Measurements from ENCODE around the gene CEP76. TPM values are rescaled to one million over a fixed set of nuclear protein-coding genes. Genes with fewer than 3 reads are reported as not detected.

Gene CEP76
- polyA plus RNA-seq, 3 donors = 2.7 to 3.4 (median 3.0) TPM

DNA sequence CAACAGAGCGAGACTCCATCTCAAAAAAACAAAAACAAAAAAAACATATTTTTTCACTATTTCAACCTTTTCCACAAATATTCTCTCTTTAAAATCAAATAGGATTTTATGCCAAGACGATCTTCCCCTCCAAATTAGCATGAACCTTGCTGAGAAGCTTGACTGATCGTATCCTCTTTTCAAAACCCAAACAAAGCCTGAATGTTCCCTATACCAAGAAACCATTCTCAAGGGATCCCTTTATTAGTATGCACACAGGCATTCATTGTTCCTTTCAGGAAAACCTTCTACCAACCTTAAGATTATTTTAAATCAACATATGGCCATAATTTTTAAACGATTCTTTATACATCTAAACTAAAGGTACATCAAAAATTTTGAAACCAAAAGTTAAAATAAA, 50.9 kb downstream of the CEP76 start:
- peaks cover 0 to 8% (median 0%) of the 10 kb centered on the region in 7 donors for H3K9me3 Mint-ChIP-seq
- WGBS (ENCODE audit: insufficient coverage) = 94% methylated on average over 2 of the region's 4 CpGs
- H3K79me2 ChIP-seq (ENCODE audit: insufficient read depth, low read length) = no peaks in the 10 kb centered on the region

GRCh38 chr18:12647773-12648172, 54.8 kb downstream of the CEP76 start:
- Mint-ChIP-seq H3K36me3 (no peaks in the 10 kb centered on the region), H3K4me3 (no peak overlapping the region), H3K4me1 (peaks cover 3% of the 10 kb centered on the region), H3K27me3 (ENCODE audit: low read depth in 3 of 3) (peaks cover 2 to 3% (median 2%) of the 10 kb centered on the region in 3 donors), H3K27ac (no peak overlapping the region), H3K9me3 (no peaks in the 10 kb centered on the region)
- no peaks in the 10 kb centered on the region for H3K36me3 ChIP-seq (replicated peaks in 1 of 2; ENCODE audit: control insufficient read depth in 1 of 2, insufficient read depth in 2 of 2, low read length in 2 of 2)
- intact Hi-C loops (cut with micrococcal nuclease) = no loop called here
- no peak overlapping the region for H2AFZ ChIP-seq (ENCODE audit: insufficient read depth, low read depth, low read length, poor library complexity, severe bottlenecking)
- H3K27me3 ChIP-seq (ENCODE audit: control insufficient read depth in 2 of 2, insufficient read depth in 2 of 2, low read length in 2 of 2) = no peaks in the 10 kb centered on the region
- no peak overlapping the region for H3K4me3 ChIP-seq (replicated peaks in 1 of 3; ENCODE audit: low read depth in 2 of 3, low read length in 3 of 3)
- TF ChIP-seq, protein P1, sequence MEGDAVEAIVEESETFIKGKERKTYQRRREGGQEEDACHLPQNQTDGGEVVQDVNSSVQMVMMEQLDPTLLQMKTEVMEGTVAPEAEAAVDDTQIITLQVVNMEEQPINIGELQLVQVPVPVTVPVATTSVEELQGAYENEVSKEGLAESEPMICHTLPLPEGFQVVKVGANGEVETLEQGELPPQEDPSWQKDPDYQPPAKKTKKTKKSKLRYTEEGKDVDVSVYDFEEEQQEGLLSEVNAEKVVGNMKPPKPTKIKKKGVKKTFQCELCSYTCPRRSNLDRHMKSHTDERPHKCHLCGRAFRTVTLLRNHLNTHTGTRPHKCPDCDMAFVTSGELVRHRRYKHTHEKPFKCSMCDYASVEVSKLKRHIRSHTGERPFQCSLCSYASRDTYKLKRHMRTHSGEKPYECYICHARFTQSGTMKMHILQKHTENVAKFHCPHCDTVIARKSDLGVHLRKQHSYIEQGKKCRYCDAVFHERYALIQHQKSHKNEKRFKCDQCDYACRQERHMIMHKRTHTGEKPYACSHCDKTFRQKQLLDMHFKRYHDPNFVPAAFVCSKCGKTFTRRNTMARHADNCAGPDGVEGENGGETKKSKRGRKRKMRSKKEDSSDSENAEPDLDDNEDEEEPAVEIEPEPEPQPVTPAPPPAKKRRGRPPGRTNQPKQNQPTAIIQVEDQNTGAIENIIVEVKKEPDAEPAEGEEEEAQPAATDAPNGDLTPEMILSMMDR (IDR thresholded peaks at IDR 0.05) = no peak
- WGBS (ENCODE audit: insufficient coverage) = no CpG with 5 or more reads among the region's 3 CpGs
- no peak for DNase-seq
- H3K4me2 ChIP-seq (replicated peaks; ENCODE audit: extremely low read depth, low read length, poor library complexity, severe bottlenecking) = no peak overlapping the region
- no peaks in the 10 kb centered on the region for H3K79me2 ChIP-seq (ENCODE audit: insufficient read depth, low read length)
- no peak overlapping the region for H3K27ac ChIP-seq (ENCODE audit: low read depth in 1 of 2, low read length in 2 of 2)
- H3K9ac ChIP-seq (ENCODE audit: insufficient read depth, low read length, poor library complexity, severe bottlenecking) = no peak overlapping the region
- H3K9me3 ChIP-seq (replicated peaks in 1 of 2; ENCODE audit: control insufficient read depth in 1 of 2, insufficient read depth in 1 of 2, low read length in 2 of 2) = no peaks in the 10 kb centered on the region
- H3K4me1 ChIP-seq (ENCODE audit: control insufficient read depth in 1 of 2, insufficient read depth in 2 of 2, low read length in 2 of 2) = no peaks in the 10 kb centered on the region
- H4K20me1 ChIP-seq (ENCODE audit: insufficient read depth, low read length) = no peaks in the 10 kb centered on the region

More for the DNA sequence above, 50.9 kb downstream of the CEP76 start:
- H3K36me3 Mint-ChIP-seq = peaks cover 0 to 1% of the 10 kb centered on the region in 2 donors
- intact Hi-C loops (cut with micrococcal nuclease) = loop anchor here in 1 of 2 donors (10.0 kb wide), 1 partner anchor 47 kb away; no protein-coding TSS in a partner anchor
- Histone ChIP-seq H3K9ac (ENCODE audit: insufficient read depth, low read length, poor library complexity, severe bottlenecking) (no peak overlapping the region), H3K4me2 (replicated peaks; ENCODE audit: extremely low read depth, low read length, poor library complexity, severe bottlenecking) (no peak overlapping the region), H3K9me3 (replicated peaks in 1 of 2; ENCODE audit: control insufficient read depth in 1 of 2, insufficient read depth in 1 of 2, low read length in 2 of 2) (no peaks in the 10 kb centered on the region), H3K36me3 (replicated peaks in 1 of 2; ENCODE audit: control insufficient read depth in 1 of 2, insufficient read depth in 2 of 2, low read length in 2 of 2) (no peaks in the 10 kb centered on the region), H3K4me3 (replicated peaks in 1 of 3; ENCODE audit: low read depth in 2 of 3, low read length in 3 of 3) (no peak overlapping the region), H2AFZ (ENCODE audit: insufficient read depth, low read depth, low read length, poor library complexity, severe bottlenecking) (no peak overlapping the region), H3K27me3 (ENCODE audit: control insufficient read depth in 2 of 2, insufficient read depth in 2 of 2, low read length in 2 of 2) (peaks cover 4 to 11% of the 10 kb centered on the region in 2 donors), H3K27ac (ENCODE audit: low read depth in 1 of 2, low read length in 2 of 2) (no peak overlapping the region), H3K4me1 (ENCODE audit: control insufficient read depth in 1 of 2, insufficient read depth in 2 of 2, low read length in 2 of 2) (peaks cover 2 to 4% of the 10 kb centered on the region in 2 donors), H4K20me1 (ENCODE audit: insufficient read depth, low read length) (no peaks in the 10 kb centered on the region)
- no peak overlapping the region for H3K27ac Mint-ChIP-seq
- no peak overlapping the region for H3K4me3 Mint-ChIP-seq
- H3K4me1 Mint-ChIP-seq = peaks cover 13% of the 10 kb centered on the region
- H3K27me3 Mint-ChIP-seq (ENCODE audit: low read depth in 3 of 3) = peaks cover 12 to 18% (median 14%) of the 10 kb centered on the region in 3 donors
- no peak for DNase-seq
- TF ChIP-seq, protein P1 (IDR thresholded peaks at IDR 0.05) = no peak
